Fibroblast of villous mesenchyme (primary cell): ENCODE data around the gene MSH5. TPM values are rescaled to one million over a fixed set of nuclear protein-coding genes. Genes with fewer than 3 reads are reported as not detected.

Source experiments
- DNase-seq: peaks from one replicate; pipeline ENCODE4 v3.0.0-alpha.2; 2010; ENCODE audit warnings: low read depth
- H3K4me3 ChIP-seq: 2 replicates; pipeline ENCODE4 v1.5.1; 2011; ENCODE audit warnings: low read depth, mild to moderate bottlenecking, low read length
- CTCF ChIP-seq: IDR thresholded peaks from 2 replicates; pipeline ENCODE4 v1.5.1; 2012; ENCODE audit warnings: low read depth, mild to moderate bottlenecking, low read length; ENCODE audit not compliant: insufficient read depth
- total RNA-seq: library from RNA; depleted of rRNA; stranded (reverse); fragments of >200 nt; gene quantifications from 2 replicates; pipeline ENCODE4 v1.2.3, GENCODE V29; 2012

MSH5 gene
- total RNA-seq, 1 donor = 9.5 TPM

- H3K4me3 ChIP-seq = no peak overlapping the region
- no peak for TF ChIP-seq CTCF
- DNase-seq = no peak
These were observed 46.3 kb upstream of the MSH5 start for GRCh38 chr6:31693535-31693934.

GRCh38 chr6:31697555-31697954 lies 42.2 kb upstream of the MSH5 start:
- TF ChIP-seq CTCF = no peak
- DNase-seq = no peak
- no peak overlapping the region for H3K4me3 ChIP-seq

GRCh38 chr6:31700740-31701401 lies 38.9 kb upstream of the MSH5 start:
- no peak overlapping the region for H3K4me3 ChIP-seq
- TF ChIP-seq CTCF = no peak
- DNase-seq = no peak

- peak; percentile 68 for DNase-seq
- H3K4me3 ChIP-seq = peak overlapping the region; percentile 99
- no peak for TF ChIP-seq CTCF
These were observed 38.0 kb upstream of the MSH5 start for GRCh38 chr6:31701666-31702404.

GRCh38 chr6:31702405-31702818 lies 37.4 kb upstream of the MSH5 start:
- H3K4me3 ChIP-seq = peak overlapping the region; percentile 99
- TF ChIP-seq CTCF = no peak
- DNase-seq = peak; percentile 34

GRCh38 chr6:31702819-31703716 lies 36.7 kb upstream of the MSH5 start, which contains the start of gene ABHD16A:
TSS of gene ABHD16A (minus strand) at chr6:31703324. CDS start at chr6:31703281, 43 bp downstream.
- no peak for TF ChIP-seq CTCF
- DNase-seq = peak; percentile 99
- H3K4me3 ChIP-seq = peak within 1 kb of the TSS; percentile 99
